CD1c-positive myeloid dendritic cell (primary cell): ENCODE data around the gene SCARF2.
"Not testable (repeated sequence)": the region's sequence is repeated elsewhere in the genome, so short reads cannot be mapped to it uniquely, and the experiment has no call there.

Source experiments
- DNase-seq: peaks from one replicate; pipeline ENCODE4 v3.0.0-alpha.2; 2016; ENCODE audit errors: extremely low spot score

Gene SCARF2

DNA sequence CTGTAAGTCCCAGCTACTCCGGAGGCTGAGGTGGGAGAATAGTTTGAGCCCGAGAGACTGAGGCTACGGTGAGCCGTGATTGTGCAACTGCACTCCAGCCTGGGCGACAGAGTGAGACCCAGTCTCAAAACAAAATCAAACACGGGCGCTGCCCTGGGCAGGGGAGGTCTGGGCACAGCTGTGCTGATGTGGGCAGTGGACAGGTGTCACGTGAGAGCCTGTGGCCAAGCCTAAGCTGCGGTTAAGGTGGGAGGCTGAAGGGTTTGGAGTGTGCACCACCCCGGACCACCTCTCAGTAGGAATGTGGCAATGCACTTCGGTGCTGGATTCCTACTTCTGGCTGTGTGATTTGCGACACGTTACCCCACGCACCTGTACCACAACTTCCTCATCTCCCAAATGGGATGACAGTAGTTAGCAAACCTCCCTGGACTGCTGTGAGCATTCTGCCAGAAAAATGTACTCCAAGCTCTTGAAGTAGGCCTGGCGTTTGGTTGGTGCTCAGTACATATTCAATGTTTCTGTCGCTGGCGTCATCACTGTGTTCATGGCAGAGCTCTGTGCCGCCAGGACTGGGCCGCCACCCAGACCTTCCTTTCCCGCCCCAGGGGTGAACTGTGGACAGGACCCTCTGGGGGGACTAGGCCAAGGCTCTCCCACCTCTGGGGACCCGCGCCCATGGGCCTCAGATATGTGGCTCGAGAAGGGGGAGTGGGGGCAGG lies 44.5 kb downstream of the SCARF2 start:
- DNase-seq: peak; percentile 2

DNA sequence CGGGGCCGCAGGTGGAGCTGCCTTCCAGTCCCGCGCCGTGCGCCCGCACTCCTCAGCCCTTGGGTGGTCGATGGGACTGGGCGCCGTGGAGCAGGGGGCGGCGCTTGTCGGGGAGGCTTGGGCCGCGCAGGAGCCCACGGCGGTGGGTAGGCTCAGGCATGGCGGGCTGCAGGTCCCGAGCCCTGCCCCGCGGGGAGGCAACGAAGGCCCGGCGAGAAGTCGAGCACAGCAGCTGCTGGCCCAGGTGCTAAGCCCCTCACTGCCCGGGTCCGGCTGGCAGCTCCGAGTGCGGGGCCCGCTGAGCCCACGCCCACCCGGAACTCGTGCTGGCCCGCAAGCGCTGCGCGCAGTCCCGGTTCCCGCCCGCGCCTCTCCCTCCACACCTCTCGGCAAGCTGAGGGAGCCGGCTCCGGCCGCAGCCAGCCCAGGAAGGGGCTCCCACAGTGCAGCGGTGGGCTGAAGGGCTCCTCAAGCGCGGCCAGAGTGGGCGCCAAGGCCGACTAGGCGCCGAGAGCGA lies 45.2 kb downstream of the SCARF2 start:
- DNase-seq: not testable (repeated sequence)

DNA sequence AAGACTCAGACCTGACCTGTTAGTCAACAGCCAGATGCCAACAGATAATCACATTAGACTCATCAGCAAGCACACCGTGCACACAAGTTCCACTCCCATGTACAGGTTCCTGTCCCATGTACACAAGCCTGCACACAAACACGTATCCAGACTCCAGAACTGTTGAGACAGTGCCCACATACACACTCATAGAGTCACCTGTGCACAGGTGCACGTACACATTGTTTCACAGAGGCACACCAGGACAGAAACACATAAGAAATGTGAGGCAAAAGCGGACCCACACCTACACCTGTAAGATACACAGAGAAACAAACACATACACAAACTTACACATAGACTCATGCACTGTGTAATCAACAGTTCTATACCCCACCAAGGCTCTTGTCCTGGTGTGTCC lies 46.4 kb downstream of the SCARF2 start:
- DNase-seq: no peak

DNA sequence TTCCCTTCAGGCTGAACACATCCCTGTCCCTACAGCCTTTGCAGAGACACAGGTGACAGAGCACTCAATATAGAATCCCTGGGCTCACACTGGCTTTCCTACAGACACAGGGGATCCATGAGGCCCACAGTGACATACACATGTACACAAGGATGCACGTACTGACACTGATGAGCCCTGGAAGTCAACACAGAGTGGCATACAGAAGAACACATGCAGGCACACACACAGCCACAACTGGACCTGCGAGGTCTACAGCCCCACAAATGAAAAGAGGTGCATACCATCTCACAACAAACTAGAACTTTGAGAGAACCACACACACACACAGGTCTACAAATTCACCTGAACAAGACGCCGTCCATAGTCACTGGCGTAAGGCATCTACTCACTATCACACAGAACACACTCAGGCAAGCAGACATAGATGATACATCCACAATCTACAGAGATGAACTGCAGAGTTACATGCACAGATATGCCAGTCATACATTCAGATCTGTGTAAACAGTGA lies 47.2 kb downstream of the SCARF2 start:
- DNase-seq: no peak

DNA sequence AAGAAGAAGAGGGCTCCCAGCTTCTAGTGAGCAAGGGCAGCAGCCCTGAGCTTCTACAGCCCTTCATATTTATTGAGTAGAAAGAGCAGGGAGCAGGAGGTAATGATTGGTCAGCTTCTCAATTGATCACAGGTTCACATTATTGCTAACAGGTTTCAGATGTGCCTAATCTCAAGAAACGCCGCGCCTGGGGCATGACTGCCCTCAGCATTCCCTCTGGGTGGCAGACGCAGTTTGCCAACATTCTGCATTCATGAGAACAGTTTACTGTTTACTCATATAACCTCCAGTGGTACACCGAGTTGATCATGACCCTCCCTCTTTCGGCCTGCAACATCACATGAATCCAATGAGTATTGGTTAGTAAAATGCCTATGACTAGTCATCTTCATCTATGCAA lies 48.3 kb downstream of the SCARF2 start:
- DNase-seq: no peak

DNA sequence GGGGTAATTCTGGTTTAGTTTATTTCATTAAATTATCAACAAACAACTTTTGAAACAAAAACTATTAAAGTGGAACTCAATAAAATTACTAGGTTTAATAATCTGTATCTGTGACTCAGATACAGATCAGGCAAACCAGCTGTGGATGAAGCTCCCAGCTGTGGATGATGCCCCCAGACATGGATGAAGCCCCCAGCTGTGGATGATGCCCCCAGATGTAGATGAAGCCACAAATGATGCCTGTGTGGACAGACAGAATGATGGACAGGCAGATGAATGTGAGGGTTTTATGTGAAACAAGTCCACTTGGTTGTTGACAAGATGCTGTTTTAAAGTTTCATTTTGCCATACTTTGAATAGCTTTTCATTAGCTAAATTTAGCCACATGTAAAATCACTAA lies 49.4 kb downstream of the SCARF2 start:
- no peak for DNase-seq

DNA sequence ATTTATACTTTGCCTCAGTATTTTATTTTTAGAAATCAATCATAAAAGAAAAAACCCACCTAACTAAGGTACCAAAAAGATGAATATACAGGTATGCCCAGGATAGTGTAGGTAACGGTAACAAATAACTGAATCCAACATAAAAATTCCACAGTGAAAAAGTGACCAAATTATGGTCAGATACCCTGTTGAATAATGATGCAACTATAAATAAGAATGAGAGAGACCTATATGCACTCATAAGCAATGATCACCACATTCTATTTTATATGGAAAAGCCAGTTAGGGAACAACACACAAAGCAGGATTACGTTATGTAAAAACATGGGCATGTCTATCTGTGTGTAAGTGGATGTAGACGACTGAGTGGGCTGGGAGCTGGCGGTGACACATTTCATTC lies 50.7 kb downstream of the SCARF2 start:
- DNase-seq: no peak

DNA sequence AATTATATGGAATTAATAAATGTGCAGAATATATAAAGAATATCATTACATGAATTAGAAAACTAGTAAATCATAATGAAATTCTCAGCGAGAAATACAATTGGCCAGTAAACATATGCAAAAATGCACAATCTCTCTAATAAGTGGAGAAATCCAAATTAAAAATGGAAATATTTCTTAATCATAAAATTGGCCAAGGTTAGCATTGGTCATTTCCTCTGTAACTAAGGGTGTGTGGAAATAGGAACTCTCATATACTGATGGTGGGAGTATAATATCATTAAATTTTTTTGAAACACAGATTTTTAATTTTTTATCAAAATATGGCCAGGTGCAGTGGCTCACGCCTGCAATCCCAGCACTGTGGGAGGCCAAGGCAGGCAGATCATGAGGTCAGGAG lies 51.3 kb downstream of the SCARF2 start:
- DNase-seq: no peak

DNA sequence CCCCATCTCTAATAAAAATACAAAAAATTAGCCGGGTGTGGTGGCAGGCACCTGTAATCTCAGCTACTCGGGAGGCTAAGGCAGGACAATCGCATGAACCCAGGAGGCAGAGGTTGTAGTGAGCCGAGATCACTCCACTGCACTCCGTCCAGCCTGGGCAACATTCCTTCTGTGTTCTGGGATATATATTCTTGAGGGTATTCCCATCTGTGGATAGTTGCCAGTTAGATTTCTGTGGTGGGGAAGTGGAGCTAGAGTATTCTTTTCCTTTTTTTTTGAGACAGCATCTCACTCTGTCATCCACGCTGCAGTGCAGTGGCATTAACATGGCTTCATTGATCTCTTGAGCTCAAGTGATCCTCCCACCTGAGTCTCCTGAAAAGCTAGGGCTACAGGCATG lies 52.8 kb downstream of the SCARF2 start:
- no peak for DNase-seq

DNA sequence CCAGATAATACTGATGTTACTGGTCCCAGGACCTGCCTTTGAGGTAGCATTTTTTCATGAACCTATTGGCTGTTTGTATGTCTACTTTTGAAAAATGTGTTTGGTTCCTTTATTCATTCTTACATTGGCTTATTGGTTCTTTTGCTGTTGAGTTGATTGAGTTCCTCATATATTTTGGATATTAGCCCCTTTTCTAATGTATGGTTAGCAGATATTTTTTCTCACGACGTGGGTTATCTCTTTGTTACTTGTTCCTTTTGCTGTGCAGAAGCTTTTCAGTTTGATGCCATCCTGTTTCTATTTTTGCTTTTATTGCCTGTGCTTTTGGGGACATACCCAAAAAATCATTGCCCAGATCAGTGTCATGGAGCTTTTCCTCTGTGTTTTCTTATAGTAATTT lies 53.5 kb downstream of the SCARF2 start:
- DNase-seq: no peak

DNA sequence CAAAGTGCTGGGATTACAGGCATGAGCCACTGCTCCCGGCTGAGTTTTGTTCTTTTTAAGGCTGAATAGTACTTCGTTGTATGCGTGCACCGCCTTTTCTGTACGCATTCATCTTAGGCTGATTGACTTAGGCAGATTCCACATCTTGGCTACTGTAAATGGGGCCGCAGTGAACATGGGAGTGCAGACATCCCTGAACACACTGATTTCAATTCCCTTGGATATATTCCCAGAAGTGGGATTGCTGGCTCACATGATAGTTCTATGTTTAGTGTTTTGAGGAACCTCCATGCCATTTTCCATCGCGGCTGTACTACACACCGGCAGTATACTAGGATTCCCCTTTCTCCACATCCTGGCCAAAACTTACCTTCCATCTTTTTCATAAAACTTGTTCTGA lies 54.1 kb downstream of the SCARF2 start:
- no peak for DNase-seq

DNA sequence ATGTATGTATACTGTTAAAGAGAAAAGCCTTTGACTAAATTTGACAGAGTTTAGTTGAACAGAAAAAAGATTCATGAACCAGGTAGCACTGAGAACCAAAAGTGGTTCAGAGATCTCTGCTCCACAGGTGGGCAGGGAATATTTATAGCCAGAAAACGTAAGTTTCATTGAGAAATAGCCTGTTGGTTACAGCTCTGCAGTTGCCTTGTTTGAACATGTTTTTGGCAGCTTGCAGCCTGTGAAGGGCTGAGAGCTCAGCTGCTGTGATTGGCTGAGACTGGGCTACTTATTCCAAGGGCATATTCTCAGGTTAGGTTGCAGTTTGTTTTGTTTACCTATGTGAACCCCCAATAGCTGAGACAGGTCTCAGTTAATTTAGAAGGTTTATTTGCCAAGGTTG lies 57.1 kb downstream of the SCARF2 start:
- no peak for DNase-seq

DNA sequence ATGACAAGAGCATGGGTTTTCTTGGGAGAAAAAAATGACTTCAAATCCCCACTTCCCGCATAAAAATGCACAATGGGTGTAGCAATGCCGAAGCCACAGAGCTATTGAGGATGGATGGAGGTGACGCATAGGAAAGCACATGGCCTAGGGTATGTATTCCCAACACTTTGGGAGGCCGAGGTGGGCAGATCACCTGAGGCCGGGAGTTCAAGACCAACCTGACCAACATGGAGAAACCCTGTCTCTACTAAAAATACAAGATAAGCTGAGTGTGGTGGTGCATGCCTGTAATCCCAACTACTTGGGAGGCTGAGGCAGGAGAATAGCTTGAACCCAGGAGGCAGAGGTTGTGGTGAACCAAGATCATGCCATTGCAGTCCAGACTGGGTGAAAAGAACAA lies 58.9 kb downstream of the SCARF2 start:
- not testable (repeated sequence) for DNase-seq

DNA sequence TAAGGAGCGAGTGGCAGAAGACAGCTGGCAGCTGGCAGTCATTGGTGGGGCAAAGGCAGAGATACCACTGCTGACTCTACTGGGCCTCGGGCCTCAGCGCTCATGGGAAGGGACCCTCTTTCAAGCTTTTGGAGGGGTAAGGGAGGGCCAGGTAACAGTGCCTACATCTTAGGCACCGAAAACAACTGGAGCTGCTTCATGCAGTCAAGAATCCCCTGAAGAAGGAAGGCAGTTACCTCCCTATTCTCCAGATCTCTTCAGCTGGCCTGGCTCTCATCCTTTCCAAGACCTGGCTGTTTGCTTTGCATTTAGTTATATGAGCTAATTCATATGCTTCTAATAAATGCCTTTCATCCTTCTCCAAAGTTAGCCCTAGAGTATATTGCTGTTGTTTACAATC lies 59.5 kb downstream of the SCARF2 start:
- DNase-seq: no peak

DNA sequence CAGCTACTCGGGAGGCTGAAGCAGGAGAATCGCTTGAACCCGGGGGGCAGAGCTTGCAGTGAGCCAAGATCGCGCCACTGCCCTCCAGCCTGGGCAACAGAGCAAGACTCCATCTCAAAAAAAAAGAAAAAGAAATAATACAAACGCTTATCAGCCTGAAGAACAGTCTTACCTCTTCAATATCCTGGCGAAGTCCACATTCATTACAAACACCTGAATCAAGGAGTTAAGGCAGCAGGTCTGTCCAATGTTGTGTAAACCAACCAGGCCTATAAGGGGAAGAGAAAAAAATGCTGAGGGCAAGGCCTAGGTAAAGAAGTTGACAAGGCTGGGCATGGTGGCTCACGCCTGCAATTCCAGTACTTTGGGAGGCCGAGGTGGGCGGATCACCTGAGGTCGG lies 60.6 kb downstream of the SCARF2 start:
- DNase-seq: not testable (repeated sequence)

DNA sequence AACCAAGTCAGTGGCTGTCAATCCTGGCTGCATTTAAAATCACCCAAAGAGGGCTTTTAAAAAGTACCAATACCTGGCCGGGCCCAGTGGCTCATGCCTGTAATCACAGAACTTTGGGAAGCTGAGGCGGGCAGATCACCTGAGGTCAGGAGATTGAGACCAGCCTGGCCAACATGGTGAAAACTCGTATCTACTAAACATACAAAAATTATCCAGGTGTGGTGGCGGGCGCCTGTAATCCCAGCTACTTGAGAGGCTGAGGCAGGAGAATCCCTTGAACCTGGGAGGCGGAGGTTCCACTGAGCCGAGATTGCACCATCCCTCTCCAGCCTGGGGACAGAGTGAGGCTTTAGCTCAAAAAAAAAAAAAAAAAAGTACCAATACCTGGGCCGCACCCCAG lies 61.3 kb downstream of the SCARF2 start:
- DNase-seq: not testable (repeated sequence)
